ENCODE data around the gene NSUN7. TPM values are rescaled to one million over a fixed set of nuclear protein-coding genes. Genes with fewer than 3 reads are reported as not detected.
"Not testable (repeated sequence)": the region's sequence is repeated elsewhere in the genome, so short reads cannot be mapped to it uniquely, and the experiment has no call there.

Gene NSUN7
- total RNA-seq, 2 donors from 2014 or later, result 0.19 TPM; not detected in 1

DNA sequence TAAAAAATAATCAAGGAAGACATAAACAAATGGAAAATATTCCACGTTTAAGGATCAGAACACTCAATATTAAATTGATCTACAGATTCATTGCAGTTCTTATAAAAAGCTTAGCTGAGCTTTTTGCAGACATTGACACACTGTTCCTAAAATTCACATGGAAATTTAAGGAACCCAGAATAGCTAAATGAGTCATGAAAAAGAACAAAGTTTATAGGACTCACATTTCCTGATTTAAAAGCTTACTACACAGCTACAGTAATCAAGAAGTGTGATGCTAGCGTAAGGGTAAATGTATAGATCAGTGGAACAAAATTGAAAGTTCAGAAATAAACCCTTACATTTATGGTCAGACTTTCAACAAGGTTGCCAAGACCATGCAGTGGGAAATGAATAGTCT is 33.1 kb downstream of the NSUN7 start:
- Mint-ChIP-seq H3K27ac (no peak overlapping the region), H3K9me3 (peaks cover 2 to 3% of the 10 kb centered on the region in 2 donors), H3K36me3 (peaks cover 4% of the 10 kb centered on the region in 2 donors)
- ATAC-seq, result no peak
- no peak for DNase-seq (ENCODE audit: low spot score in 2 of 2)

DNA sequence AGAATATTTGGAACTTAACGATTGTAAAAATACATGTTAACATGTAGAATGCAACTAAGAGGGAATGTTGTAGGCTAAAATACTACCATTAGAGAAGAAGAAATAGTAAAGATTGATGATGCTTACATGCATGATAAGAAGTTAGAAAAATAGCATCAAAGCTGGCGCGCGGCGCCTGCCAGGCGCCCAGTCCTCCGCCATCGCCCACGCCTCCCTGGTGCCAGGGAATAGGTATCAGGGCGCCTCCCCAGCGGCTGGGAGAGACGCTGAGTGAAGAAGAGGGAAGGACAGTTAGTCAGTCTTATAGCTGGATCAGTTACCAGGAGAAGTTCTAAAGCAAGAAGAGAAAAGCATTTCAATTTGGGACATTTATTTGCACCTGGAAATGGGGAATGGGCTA is 36.0 kb downstream of the NSUN7 start:
- Mint-ChIP-seq H3K9me3 (no peaks in the 10 kb centered on the region), H3K36me3 (no peaks in the 10 kb centered on the region), H3K27ac (no peak overlapping the region)
- DNase-seq (ENCODE audit: low spot score in 2 of 2) (no peak), ATAC-seq (no peak)

DNA sequence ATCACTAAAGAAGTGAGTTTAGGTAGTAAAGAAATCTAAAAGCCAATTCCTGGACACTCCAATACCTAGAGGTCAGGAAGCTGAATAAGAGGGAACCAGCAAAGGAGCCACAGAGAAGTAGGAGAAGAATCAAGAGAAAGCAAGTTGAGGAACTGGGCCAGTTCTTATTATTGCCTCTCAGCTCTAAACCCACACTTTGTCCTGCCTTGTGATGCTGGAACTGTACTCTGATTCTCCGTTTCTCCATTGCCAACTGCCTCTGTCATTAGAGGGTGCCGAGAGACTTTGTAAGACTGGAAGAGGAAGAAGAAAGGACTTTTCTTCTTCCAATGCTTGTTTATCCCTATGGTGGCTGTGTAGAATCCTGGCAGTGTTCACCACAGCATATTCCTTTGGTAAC is 38.6 kb downstream of the NSUN7 start:
- ATAC-seq (no peak), DNase-seq (ENCODE audit: low spot score in 2 of 2) (no peak)
- H3K9me3 Mint-ChIP-seq, result no peaks in the 10 kb centered on the region
- H3K36me3 Mint-ChIP-seq, result no peaks in the 10 kb centered on the region
- H3K27ac Mint-ChIP-seq, result no peak overlapping the region

DNA sequence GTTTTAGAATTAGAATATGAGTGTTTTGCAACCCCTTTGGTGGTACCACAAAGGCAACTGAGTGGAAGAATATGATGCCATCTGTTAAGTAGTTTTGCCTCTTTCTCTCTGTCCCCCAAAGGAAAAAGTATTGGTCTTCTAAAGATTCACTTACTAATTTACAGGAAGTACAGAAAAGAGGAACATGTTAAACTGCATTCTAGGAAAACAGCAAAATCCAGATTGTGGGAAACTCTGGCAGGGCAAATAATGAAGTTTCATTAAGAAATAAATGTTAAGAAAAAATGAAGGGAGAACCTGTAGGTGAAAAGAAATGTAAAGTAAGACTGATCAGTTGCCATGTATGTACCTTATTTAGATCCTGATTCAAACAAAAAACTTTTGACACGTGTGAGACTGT is 39.3 kb downstream of the NSUN7 start:
- H3K36me3 Mint-ChIP-seq, result no peaks in the 10 kb centered on the region
- no peak for DNase-seq (ENCODE audit: low spot score in 2 of 2)
- no peak overlapping the region for H3K27ac Mint-ChIP-seq
- H3K9me3 Mint-ChIP-seq, result no peaks in the 10 kb centered on the region
- no peak for ATAC-seq

DNA sequence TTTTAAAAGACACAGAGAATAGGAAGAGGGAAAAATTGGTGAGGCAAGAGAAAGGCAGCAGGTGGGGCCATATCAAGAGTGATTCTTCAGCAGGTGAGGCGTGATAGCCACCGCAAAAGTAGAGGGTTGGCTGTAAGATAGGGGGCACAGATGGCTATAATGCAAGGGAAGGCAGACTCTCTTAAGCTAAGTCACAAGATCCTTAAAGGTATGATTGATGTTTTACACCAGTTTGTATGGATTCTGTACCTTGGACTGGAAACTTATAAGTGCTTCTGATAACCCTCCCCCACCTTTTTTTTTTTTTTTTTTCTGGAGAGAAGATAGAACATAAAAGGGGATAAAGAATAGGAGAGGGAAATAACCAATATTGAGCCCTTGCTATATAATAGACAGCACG is 40.0 kb downstream of the NSUN7 start:
- no peak for ATAC-seq
- Mint-ChIP-seq H3K27ac (no peak overlapping the region), H3K9me3 (no peaks in the 10 kb centered on the region), H3K36me3 (no peaks in the 10 kb centered on the region)
- no peak for DNase-seq (ENCODE audit: low spot score in 2 of 2)

DNA sequence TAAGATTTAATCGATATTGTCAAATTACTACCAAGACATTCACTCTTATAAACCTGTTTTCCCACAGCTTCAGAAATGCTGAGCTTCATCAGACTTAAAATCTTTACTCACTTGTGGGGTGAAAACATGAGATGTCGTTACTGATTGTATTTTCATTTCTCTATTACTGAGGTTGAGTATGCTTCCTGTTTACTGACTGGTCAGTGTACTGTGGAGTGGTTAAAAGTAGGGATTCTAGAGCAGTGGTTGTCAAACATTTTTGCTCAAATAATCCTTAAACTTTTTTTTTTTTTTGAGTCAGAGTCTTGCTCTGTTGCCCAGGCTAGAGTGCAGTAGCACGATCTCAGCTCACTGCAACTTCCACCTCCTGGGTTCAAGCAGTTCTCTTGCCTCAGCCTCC is 50.3 kb downstream of the NSUN7 start:
- Mint-ChIP-seq H3K27ac (no peak overlapping the region), H3K36me3 (no peaks in the 10 kb centered on the region), H3K9me3 (no peaks in the 10 kb centered on the region)
- no peak for ATAC-seq
- DNase-seq (ENCODE audit: low spot score in 2 of 2), result no peak

DNA sequence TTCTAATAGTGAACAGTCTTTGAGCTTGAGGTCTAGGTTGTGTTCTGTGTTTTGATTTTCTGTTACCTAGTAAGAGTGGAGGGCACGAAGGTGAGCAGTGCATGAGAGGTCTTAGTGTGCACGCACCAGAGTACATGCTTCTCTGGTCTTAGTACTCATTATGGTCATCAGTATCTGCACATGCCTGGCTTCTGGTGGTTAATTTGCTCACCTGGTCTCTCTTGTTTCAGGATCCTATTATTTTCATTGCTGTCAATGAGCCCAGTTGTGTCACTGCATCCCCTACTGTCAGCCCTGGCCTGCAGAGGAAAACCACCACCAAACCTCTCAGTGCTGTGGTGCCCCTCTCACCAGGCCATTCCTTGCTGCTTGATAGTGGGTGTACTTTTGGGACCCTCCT is 54.8 kb downstream of the NSUN7 start:
- ATAC-seq, result no peak
- no peak for DNase-seq (ENCODE audit: low spot score in 2 of 2)
- Mint-ChIP-seq H3K9me3 (no peaks in the 10 kb centered on the region), H3K36me3 (no peaks in the 10 kb centered on the region), H3K27ac (no peak overlapping the region)

DNA sequence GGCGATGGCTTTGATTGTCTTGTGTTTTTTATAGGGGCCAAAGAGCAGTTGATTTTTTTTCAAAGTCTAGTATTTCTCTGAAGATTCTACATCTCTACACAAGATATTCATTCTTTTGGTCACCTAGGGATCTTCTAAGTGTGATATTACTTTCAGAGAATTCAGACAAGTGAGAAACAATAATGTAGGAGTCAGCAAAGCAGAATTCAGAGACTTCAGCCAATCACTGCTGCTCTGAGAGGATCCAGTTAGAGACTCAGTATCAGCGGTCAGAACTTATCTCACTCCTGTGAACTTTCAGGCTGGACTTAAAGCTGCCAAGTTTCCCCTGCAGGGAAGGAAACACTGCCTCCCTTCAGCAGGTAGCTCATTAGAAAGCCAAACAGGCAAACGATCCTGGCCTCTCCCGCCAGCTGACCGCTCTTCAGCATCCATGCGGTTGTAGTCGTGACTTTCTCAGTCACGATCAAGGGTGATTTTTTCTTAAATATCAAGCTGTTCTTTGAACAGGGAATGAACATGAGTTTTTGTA is 59.2 kb downstream of the NSUN7 start:
- ATAC-seq (no peak), DNase-seq (ENCODE audit: low spot score in 2 of 2) (no peak)
- H3K27ac Mint-ChIP-seq, result no peak overlapping the region
- no peaks in the 10 kb centered on the region for H3K36me3 Mint-ChIP-seq
- H3K9me3 Mint-ChIP-seq, result no peaks in the 10 kb centered on the region

DNA sequence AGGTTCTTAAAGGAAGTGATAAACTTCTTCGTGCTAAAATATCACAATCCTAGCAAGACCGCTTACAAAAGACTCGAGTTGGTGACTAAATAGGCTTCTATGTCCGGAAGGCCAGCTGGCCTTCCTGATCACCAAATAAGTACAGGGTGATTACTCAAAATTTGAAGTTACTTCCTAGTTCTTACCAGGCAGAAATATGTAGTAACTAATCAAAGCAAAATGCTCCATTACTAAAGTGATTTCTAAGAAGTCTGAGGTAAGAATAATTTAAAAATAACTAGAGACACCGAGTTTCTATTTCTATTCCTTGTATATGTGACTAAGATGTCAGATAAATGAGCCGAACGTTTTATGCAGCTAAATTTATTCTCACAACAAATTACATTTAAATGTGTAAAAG is 62.2 kb downstream of the NSUN7 start:
- no peak for ATAC-seq
- Mint-ChIP-seq H3K36me3 (no peaks in the 10 kb centered on the region), H3K9me3 (no peaks in the 10 kb centered on the region), H3K27ac (no peak overlapping the region)
- DNase-seq (ENCODE audit: low spot score in 2 of 2), result no peak

DNA sequence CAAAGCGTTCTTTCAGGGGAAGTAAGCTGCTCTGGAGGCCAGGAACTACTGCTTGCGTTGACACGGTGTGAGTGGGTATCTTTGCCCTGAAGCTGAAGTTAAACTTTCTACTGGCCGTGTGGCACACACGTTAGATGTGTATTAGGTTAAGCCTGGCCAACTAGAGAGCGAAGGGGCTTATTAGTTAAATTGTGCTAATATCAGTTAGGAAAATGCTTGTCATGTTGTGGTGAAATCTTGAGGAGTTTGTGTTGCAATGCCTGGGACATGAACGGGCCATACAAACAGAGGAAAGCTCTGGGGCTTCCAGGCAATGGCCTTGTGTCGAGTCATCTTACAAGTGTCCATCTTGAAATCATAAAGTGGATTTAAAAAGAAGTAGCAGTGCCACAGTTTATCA is 62.6 kb downstream of the NSUN7 start:
- Mint-ChIP-seq H3K27ac (no peak overlapping the region), H3K9me3 (no peaks in the 10 kb centered on the region), H3K36me3 (no peaks in the 10 kb centered on the region)
- DNase-seq (ENCODE audit: low spot score in 2 of 2) (no peak), ATAC-seq (no peak)

DNA sequence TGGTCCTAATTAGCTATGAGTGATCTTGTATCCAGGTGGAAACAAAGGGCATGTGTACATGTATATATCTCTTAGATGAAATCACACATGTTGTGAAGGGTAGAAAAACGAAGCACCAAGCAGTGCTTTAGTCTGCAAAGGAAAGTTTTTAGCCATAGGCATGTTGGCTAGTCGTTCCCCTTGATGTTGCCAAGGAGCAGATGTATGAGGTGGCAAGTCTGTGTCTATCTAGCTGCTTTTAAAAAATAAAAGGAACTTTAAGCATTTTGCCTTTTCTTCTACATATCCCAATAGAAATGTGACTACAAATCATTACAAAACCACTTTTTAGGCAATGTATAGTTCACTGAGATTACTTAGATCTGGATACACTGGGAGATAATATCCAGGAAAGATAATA is 63.1 kb downstream of the NSUN7 start:
- no peak for ATAC-seq
- H3K9me3 Mint-ChIP-seq, result no peaks in the 10 kb centered on the region
- no peak for DNase-seq (ENCODE audit: low spot score in 2 of 2)
- no peaks in the 10 kb centered on the region for H3K36me3 Mint-ChIP-seq
- H3K27ac Mint-ChIP-seq, result no peak overlapping the region

DNA sequence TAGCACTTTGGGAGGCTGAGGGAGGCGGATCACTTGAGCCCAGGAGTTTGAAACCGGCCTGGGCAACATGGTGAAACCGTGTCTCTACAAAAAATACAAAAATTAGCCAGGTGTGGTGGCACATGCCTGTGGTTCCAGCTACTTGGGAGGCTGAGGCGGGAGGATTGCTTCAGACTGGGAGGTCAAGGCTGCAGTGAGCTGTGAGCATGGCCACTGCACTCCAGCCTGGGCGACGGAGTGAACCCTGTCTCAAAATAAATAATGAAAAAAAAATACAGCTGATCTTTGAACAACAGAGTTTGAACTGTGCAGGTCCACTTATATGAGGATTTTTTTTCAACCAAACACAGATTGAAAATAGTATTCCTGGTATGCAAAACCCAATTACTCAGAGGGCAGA is 67.4 kb downstream of the NSUN7 start:
- not testable (repeated sequence) for H3K9me3 Mint-ChIP-seq; ATAC-seq; DNase-seq (ENCODE audit: low spot score in 2 of 2); H3K36me3 Mint-ChIP-seq; H3K27ac Mint-ChIP-seq

DNA sequence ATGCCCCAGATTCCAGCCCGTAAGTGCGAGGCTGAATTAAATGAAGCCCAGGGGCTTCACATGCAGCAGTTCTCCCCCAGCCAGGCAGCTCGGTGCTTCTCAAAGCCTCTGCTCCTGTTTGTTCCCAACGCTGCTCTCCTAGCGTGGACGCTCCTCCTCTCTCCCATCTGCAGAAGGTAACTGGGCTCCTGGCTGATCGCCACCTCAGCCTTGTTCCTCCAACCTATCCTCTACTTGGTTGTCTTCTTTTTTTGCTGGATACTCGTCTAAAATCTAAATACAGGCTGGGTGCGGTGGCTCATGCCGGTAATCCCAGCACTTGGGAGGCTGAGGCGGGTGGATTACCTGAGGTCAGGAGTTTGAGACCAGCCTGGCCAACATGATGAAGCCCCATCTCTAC is 70.3 kb downstream of the NSUN7 start:
- H3K27ac Mint-ChIP-seq, result no peak overlapping the region
- no peaks in the 10 kb centered on the region for H3K36me3 Mint-ChIP-seq
- no peak for ATAC-seq

DNA sequence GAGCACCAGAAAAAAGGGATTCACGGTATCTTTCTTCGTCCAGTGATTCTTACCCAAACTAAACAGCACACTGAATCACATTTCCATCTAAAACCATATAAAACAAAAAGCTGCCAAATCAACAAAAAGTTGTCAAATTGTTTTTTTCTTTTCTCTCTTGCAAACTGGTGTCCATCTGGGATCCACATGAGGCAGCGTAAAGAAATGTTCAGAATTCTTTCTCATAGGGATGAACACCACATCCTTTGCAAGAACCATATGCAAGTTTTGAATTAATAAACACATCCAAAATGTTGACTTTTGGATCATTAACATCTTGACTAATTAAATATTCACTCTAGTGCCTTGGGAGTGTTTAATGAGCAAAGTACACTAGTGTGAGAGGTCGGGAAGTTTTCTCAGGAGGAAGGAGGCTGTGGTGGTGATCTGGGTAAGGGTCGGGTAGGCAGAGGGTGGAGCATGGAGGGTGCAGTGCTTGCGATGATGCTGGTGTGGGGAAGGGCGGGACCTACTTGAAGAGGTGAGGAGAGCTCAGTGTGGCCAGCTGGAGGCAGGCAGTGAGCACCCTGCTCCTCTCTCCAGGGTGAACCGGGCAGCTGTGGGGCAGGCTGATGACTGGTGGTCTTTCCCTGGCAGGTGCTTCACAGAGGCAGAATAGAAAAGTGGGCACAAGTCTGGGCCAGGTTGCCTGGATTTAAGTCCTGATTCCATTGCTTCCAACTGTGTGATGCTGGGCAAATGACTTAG is 72.8 kb downstream of the NSUN7 start:
- Mint-ChIP-seq H3K27ac (no peak overlapping the region), H3K36me3 (no peaks in the 10 kb centered on the region), H3K9me3 (no peaks in the 10 kb centered on the region)
- DNase-seq (ENCODE audit: low spot score in 2 of 2) (no peak), ATAC-seq (no peak)

More for the DNA sequence above, 70.3 kb downstream of the NSUN7 start:
- no peaks in the 10 kb centered on the region for H3K9me3 Mint-ChIP-seq
- no peak for DNase-seq (ENCODE audit: low spot score in 2 of 2)

DNA sequence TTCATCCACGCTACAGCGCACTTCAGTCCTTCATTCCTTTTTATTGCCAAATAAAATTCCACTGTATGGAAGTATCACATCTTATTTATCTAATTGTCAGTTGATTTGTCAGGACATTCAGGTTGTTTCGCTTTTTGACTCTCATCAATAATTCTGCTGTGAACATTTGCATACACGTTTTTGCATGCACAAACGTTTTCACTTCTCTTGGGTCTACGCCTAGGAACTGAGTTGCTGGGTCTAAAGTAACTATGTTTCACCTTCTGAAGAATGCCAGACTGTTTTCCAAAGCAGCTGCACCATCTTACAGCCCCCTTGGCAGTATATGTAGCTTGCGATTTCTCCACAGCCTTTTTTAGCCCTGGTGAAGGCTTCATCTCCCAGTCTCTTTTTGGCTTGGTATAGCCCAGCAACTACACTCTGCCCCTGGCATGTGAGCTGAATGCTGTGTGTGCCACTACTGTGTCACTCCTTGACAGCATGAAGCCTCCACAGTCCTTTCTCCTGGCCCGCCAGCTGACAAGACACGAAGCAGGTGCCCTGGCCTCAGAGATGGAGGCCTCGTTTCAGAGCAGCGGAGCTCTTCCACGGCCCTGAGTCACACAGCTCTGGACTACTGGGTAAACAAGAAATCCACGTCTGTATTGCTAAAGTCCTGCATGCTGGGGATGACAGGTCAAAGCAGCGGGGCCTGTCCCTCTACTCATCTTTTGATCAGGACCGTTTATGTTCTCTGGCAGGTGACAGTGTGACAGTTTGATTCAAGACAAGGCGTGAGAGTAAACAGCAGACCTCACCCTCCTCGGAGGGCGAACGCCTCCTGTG is 75.5 kb downstream of the NSUN7 start:
- peaks cover 0 to 14% of the 10 kb centered on the region in 2 donors for H3K36me3 Mint-ChIP-seq
- DNase-seq (ENCODE audit: low spot score in 2 of 2), result no peak
- peaks cover 0 to 7% of the 10 kb centered on the region in 2 donors for H3K9me3 Mint-ChIP-seq
- ATAC-seq, result no peak
- no peak overlapping the region for H3K27ac Mint-ChIP-seq

DNA sequence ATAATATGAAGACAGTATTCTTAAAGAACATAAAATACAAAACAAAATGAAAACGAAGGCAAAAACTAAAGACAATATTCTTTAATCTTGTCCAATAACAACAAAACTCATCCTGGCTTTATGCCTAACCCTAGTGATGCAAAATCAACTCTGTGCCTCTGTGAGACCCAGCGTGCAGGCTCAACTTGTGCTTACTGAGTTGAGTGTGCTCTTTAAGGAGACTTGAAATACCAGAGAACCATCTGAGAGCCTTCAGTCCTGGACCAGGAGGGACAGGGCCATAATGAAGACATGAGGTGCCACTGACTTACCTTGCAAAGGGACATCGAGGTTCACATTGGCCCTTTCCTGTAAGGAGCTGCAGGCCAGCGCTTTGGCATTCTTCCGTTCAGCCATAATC is 77.1 kb downstream of the NSUN7 start:
- Mint-ChIP-seq H3K27ac (no peak overlapping the region), H3K36me3 (peaks cover 0 to 14% of the 10 kb centered on the region in 2 donors), H3K9me3 (peaks cover 0 to 7% of the 10 kb centered on the region in 2 donors)
- ATAC-seq (no peak), DNase-seq (ENCODE audit: low spot score in 2 of 2) (no peak)

DNA sequence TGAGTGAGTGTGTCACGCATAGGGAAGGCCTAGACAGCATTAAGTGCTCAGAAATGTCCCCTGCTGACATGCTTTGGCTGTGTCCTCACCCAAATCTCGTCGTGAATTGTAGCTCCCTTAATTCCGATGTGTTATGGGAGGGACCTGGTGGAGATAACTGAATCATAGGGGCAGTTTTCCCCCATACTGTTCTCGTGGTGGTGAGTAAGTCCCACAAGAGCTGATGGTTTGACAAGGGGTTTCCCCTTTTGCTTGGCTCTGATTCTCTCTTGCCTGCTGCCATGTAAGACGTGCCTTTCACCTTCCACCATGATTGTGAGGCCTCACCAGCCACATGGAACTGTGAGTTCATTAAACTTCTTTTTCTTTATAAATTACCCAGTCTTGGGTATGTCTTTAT is 78.0 kb downstream of the NSUN7 start:
- DNase-seq (ENCODE audit: low spot score in 2 of 2) (no peak), ATAC-seq (peak in 1 of 2 donors; percentile 91)
- Mint-ChIP-seq H3K36me3 (peaks cover 0 to 14% of the 10 kb centered on the region in 2 donors), H3K27ac (no peak overlapping the region), H3K9me3 (peaks cover 0 to 7% of the 10 kb centered on the region in 2 donors)
